WI38 (cell line): ENCODE results near the gene LRRC43.

ENCODE experiments used
- H3K4me3 ChIP-seq: 2 replicates; pipeline ENCODE4 v1.5.1; 2011; ENCODE audit warnings: low read depth, mild to moderate bottlenecking, control low read depth, low read length
- TF ChIP-seq, protein P1 (sequence below): IDR thresholded peaks from 2 replicates; pipeline ENCODE4 v1.5.1; 2012; ENCODE audit warnings: low read depth, mild to moderate bottlenecking, control low read depth, low read length

Gene LRRC43

DNA sequence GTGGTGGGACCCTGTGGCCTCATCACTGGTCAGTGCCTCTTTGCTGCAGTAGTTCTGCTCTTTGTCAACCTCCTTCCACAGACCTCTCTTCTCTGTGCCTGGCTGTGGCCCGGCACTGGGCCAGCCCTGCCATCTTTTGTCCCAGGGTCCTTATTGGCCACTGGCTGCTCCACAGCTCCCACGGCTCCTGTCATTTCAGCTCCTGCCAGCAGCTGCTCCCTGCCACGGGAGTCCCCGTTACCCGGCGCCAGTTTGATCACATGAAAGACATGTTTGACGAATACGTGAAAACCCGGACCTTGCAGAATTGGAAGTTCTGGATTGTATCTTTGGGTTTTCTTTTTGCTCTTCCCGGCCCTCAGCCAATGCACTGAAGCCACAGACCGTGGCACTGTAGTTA, 44.3 kb upstream of the LRRC43 start:
- TF ChIP-seq, protein P1, sequence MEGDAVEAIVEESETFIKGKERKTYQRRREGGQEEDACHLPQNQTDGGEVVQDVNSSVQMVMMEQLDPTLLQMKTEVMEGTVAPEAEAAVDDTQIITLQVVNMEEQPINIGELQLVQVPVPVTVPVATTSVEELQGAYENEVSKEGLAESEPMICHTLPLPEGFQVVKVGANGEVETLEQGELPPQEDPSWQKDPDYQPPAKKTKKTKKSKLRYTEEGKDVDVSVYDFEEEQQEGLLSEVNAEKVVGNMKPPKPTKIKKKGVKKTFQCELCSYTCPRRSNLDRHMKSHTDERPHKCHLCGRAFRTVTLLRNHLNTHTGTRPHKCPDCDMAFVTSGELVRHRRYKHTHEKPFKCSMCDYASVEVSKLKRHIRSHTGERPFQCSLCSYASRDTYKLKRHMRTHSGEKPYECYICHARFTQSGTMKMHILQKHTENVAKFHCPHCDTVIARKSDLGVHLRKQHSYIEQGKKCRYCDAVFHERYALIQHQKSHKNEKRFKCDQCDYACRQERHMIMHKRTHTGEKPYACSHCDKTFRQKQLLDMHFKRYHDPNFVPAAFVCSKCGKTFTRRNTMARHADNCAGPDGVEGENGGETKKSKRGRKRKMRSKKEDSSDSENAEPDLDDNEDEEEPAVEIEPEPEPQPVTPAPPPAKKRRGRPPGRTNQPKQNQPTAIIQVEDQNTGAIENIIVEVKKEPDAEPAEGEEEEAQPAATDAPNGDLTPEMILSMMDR, result no peak
- no peak overlapping the region for H3K4me3 ChIP-seq

DNA sequence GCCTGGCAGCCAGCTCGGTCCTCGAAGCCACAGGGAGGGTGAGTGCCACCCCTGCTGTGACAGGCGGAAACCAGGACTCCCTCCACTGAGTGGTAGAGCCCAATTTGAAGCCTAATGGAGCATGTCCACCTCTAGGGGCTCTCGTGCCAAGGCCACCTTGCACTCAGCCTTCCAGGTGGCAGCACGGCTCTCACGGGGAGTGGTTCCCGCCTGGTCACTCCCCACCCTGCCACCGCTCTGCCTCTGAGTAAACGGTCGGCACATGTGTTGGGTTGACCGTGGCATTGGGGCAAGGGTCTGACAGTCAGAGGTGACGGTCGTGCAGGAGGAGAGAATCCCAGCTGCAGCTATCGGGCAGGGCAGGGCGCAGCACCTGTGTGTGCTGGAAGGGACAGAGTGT, 43.7 kb upstream of the LRRC43 start:
- TF ChIP-seq, protein P1, result no peak
- no peak overlapping the region for H3K4me3 ChIP-seq

DNA sequence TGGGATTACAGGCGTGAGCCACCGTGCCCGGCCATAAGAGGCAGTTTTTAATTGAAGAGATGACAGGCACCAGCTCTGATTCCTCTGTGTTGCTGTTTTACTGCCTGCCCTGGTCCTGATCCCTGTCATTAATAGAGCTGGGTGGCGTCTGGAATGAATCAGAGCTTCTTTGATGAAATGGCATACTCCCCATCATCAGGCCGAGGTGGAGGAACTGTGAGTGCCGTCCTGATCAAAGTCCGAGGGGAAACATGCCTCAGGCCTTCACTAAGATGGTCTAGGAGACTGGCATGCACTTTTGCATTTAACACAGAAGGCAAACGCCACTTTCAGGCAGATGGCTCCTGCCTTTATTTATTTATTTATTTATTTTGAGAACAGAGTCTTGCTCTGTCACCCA, 43.0 kb upstream of the LRRC43 start:
- no peak overlapping the region for H3K4me3 ChIP-seq
- TF ChIP-seq, protein P1, result no peak

DNA sequence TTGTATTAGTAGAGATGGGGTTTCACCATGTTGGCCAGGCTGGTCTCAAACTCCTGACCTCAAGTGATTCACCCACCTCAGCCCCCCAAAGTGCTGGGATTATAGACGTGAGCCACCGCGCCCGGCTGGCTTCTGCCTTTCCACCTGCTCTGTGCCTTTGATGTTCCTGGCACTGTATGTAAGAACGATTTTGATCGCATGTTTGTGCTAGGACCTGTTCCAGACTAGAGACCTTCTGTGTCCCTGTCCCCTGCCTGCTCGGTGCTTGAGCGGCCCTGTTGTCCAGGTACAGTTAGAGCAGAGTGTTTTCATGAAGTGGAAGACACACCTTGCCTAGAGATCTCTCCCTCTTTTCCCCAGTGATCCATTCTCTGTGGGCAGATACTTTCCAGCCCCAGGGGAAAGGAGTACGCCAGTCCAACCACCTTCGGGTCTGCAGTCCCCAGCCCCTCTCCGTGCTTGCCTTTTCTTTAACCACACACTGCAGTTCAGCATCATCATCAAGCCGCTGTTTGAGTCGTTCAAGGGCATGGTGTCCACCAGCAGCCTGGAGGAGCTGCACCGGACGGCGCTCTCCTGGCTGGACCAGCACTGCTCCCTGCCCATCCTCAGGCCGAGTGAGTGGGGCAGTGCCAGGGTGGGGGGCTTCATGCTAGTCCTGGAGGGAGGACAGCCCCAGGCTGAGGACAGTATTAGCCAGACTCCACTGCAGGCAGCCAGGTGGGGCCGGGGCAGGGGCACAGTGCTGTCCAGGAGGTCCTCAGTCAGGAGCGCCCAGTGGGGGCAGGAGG, 42.3 kb upstream of the LRRC43 start:
- TF ChIP-seq, protein P1, result no peak
- no peak overlapping the region for H3K4me3 ChIP-seq

DNA sequence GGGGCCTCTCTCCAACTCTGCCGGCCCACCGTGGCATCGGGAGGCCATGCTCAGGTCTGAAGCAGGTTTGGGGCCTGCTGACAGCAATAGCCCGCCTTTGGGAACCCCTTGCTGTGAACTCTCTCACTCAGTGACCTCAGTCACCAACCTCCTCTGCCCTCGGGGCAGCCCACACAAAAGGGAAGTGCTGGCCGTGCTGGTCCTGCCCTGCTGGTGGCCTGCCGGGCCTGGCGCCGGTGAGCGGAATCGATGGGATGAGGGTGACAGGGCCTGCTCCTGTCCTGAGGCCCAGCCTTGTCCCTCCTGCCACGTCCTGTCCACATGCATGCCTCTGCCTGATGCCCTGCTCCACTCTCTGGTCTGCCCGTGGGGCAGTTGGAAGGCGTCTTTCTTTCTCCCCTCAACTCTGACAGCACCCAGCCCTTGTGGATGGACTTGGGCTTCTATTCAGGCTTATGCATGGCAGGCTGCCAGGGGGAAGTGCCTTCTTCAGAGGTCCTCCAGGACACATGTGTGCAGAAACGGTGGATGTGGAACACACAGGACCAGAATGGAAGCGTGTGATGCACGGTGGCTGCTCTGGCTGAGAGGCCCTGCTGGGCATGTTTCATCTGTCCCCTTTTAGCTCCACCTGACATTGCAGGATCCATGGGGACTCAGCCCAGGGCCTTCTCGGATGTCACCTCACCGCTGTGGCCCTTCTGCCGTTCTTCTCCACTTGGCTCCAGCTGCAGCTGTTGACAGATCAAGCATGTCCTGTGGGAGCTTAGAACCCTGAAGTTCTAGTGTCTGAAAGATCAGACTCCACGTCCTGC, 40.8 kb upstream of the LRRC43 start:
- TF ChIP-seq, protein P1, result no peak

DNA sequence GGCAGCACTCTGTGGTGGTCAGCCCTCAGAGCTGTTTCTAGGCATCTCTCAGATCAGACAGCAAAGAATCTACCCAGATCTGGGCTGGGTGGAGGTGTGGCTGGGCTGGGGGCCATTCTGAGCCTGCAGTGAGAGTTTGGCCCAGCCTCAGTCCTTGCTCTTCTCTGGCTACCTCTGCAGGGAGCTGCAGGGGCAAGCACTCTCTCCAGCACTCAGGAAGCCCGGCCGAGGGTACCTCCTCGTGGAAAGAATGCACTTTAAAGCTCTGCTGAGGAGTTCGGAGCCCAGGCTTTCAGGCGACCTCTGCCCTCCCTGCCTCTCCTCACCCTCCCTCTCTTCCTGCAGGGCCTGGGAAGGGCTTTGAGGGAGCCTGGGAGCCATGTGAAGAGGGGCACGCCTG, 40.1 kb upstream of the LRRC43 start:
- TF ChIP-seq, protein P1, result no peak

More for the DNA sequence above, 40.8 kb upstream of the LRRC43 start:
- H3K4me3 ChIP-seq, result no peak overlapping the region

DNA sequence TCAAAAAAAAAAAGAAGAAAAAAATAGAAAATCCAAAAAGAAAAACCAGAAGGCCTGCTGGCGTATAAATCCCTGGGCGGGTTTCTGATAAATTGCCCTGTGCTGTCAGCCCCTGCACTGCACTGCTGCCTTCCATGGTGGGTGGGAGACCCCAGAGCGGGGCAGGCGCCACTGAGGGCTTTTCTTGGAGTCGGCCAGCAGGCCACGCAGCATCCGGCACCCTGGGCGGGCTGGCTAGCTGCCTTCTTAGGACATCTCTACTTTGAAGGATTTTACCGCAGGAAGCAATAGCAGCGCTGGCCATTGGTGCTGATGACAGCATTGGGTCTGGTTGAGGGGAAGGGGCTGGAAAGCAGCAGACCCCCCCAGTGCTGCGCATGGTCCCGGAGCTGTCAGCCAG, 38.0 kb upstream of the LRRC43 start:
- H3K4me3 ChIP-seq, result no peak overlapping the region
- TF ChIP-seq, protein P1, result no peak

More for the DNA sequence above, 40.1 kb upstream of the LRRC43 start:
- H3K4me3 ChIP-seq, result no peak overlapping the region
